ENCODE results near the gene CYSRT1.

Gene CYSRT1

DNA sequence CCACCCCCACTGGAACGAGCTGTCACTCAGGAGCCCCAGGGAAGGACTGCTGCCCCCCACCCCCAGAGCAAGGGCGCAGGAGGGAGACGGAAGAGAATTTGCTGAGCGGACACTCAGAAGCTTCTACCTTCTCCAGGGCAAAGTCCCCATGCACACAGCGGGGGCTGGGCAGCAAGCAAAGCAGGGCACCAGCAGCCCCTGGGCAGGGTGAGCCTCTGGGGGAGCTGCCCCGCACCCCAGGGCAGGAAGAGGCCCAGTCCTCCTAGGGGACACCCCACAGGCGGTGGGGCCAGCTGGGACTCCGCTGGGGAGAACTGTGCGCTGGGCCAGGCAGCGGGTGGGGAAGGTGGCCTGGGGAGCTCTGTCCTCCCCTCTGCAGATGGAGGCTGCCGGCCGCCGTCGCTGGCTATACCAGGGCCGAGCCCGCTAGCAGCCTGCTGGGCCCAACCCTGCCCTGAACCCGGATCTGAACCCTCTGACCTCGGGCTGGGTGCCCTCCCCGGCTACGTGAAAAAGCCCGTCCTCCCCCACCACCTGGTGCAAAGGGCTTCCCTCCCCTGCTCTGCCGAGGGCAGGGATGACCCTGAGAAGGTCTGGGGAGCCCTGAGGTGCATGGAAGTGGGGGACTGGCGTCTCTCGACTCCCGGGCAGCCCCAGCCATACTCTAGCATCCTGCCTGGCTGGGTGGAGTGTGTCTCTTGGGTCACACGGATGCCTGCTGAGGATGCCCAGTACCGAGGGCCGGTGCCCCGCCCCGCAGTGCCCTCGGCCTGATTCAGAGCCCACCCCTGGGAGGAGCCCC lies 5.1 kb downstream of the CYSRT1 start:
- TF ChIP-seq TAF1 (IDR thresholded peaks at IDR 0.05; ENCODE audit: low read depth) = no peak
- no peak for TF ChIP-seq NFIC (IDR thresholded peaks at IDR 0.05)
- no peak for TF ChIP-seq RAD21 (IDR thresholded peaks at IDR 0.05; ENCODE audit: low read depth)
- TF ChIP-seq CREB1 (IDR thresholded peaks at IDR 0.05; ENCODE audit: low read depth) = no peak
- TF ChIP-seq, protein P1, sequence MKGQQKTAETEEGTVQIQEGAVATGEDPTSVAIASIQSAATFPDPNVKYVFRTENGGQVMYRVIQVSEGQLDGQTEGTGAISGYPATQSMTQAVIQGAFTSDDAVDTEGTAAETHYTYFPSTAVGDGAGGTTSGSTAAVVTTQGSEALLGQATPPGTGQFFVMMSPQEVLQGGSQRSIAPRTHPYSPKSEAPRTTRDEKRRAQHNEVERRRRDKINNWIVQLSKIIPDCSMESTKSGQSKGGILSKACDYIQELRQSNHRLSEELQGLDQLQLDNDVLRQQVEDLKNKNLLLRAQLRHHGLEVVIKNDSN (IDR thresholded peaks at IDR 0.05) = no peak
- no peak for TF ChIP-seq EP300 (IDR thresholded peaks at IDR 0.05; ENCODE audit: borderline replicate concordance)
- no peak for TF ChIP-seq YY1 (IDR thresholded peaks at IDR 0.05; ENCODE audit: low read depth)
- TF ChIP-seq CEBPB (IDR thresholded peaks at IDR 0.05) = no peak

DNA sequence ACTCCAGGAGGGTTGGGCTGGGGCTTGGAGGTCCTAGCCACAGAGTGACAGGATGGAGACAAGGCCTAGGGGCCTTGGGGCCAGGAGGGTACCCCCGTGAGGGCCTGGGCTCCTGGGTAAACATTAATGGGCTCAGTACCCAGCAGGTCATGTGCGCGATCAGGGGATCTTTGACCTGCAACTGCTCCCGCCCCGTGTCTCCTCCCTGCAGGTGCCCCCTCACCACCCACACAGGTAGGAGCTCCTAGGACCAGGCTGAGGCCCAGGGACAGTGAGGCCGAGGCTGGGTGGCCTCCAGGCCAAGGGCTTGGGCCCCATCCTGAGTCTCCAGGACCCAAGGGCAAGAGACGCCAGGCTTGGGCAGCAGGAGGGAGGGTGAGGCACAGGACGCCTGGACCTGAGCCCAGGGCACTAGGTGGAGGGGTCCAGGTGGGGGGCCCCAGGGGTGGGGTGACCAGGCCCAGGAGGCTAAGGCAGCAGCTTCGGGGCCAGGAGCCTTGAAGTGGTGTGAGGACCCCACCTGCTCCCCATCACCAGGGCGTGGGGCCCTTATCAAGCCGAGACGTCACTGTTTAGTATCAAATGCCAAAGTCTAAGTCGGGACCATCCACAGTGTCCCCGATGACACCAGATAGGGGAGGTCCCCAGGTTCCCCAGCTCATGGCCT lies 5.9 kb downstream of the CYSRT1 start, which contains the start of gene SLC34A3:
Gene SLC34A3 (plus strand): TSS at position 197 of the 667 bp plus-strand sequence. CDS start 802 bp downstream, outside the sequence.
- no peak for TF ChIP-seq YY1 (IDR thresholded peaks at IDR 0.05; ENCODE audit: low read depth)
- 0 out of 2 replicates have a peak, but pooled peaks have one; percentile 14 for TF ChIP-seq ZBTB7A (IDR thresholded peaks at IDR 0.05; ENCODE audit: low read depth)
- no peak for TF ChIP-seq TCF12 (IDR thresholded peaks at IDR 0.05; ENCODE audit: low read depth)
- TF ChIP-seq, protein P1 (IDR thresholded peaks at IDR 0.05) = no peak
- no peak for TF ChIP-seq FOXM1 (IDR thresholded peaks at IDR 0.05; ENCODE audit: borderline replicate concordance, low read depth)
- no peak for TF ChIP-seq EP300 (IDR thresholded peaks at IDR 0.05; ENCODE audit: borderline replicate concordance)
- TF ChIP-seq, protein P2, sequence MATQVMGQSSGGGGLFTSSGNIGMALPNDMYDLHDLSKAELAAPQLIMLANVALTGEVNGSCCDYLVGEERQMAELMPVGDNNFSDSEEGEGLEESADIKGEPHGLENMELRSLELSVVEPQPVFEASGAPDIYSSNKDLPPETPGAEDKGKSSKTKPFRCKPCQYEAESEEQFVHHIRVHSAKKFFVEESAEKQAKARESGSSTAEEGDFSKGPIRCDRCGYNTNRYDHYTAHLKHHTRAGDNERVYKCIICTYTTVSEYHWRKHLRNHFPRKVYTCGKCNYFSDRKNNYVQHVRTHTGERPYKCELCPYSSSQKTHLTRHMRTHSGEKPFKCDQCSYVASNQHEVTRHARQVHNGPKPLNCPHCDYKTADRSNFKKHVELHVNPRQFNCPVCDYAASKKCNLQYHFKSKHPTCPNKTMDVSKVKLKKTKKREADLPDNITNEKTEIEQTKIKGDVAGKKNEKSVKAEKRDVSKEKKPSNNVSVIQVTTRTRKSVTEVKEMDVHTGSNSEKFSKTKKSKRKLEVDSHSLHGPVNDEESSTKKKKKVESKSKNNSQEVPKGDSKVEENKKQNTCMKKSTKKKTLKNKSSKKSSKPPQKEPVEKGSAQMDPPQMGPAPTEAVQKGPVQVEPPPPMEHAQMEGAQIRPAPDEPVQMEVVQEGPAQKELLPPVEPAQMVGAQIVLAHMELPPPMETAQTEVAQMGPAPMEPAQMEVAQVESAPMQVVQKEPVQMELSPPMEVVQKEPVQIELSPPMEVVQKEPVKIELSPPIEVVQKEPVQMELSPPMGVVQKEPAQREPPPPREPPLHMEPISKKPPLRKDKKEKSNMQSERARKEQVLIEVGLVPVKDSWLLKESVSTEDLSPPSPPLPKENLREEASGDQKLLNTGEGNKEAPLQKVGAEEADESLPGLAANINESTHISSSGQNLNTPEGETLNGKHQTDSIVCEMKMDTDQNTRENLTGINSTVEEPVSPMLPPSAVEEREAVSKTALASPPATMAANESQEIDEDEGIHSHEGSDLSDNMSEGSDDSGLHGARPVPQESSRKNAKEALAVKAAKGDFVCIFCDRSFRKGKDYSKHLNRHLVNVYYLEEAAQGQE (IDR thresholded peaks at IDR 0.05; ENCODE audit: low read depth) = no peak
- no peak for TF ChIP-seq NFIC (IDR thresholded peaks at IDR 0.05)
- TF ChIP-seq, protein P3, sequence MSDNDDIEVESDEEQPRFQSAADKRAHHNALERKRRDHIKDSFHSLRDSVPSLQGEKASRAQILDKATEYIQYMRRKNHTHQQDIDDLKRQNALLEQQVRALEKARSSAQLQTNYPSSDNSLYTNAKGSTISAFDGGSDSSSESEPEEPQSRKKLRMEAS (IDR thresholded peaks at IDR 0.05) = no peak

GRCh38 chr9:137231372-137232039 lies 6.5 kb downstream of the CYSRT1 start:
- TF ChIP-seq, protein P1 (IDR thresholded peaks at IDR 0.05) = no peak
- no peak for TF ChIP-seq YY1 (IDR thresholded peaks at IDR 0.05; ENCODE audit: low read depth)
- TF ChIP-seq, protein P3 (IDR thresholded peaks at IDR 0.05) = no peak
- TF ChIP-seq CEBPB (IDR thresholded peaks at IDR 0.05) = no peak
- TF ChIP-seq RAD21 (IDR thresholded peaks at IDR 0.05; ENCODE audit: low read depth) = no peak
- TF ChIP-seq ZBTB7A (IDR thresholded peaks at IDR 0.05; ENCODE audit: low read depth) = no peak
- no peak for TF ChIP-seq NFIC (IDR thresholded peaks at IDR 0.05)
- TF ChIP-seq TEAD4 (IDR thresholded peaks at IDR 0.05) = no peak
- TF ChIP-seq TCF12 (IDR thresholded peaks at IDR 0.05; ENCODE audit: low read depth) = no peak
- TF ChIP-seq, protein P2 (IDR thresholded peaks at IDR 0.05; ENCODE audit: low read depth) = no peak
- TF ChIP-seq TAF1 (IDR thresholded peaks at IDR 0.05; ENCODE audit: low read depth) = no peak
- TF ChIP-seq FOXM1 (IDR thresholded peaks at IDR 0.05; ENCODE audit: borderline replicate concordance, low read depth) = no peak
- no peak for TF ChIP-seq EP300 (IDR thresholded peaks at IDR 0.05; ENCODE audit: borderline replicate concordance)
- TF ChIP-seq EGR1 (IDR thresholded peaks at IDR 0.05) = no peak
- no peak for TF ChIP-seq CREB1 (IDR thresholded peaks at IDR 0.05; ENCODE audit: low read depth)

- TF ChIP-seq EP300 (IDR thresholded peaks at IDR 0.05; ENCODE audit: borderline replicate concordance) (no peak), FOXM1 (IDR thresholded peaks at IDR 0.05; ENCODE audit: borderline replicate concordance, low read depth) (no peak), TCF12 (IDR thresholded peaks at IDR 0.05; ENCODE audit: low read depth) (no peak)
- TF ChIP-seq, protein P2 (IDR thresholded peaks at IDR 0.05; ENCODE audit: low read depth) = no peak
- TF ChIP-seq, protein P3 (IDR thresholded peaks at IDR 0.05) = no peak
Measured at GRCh38 chr9:137232101-137232500, 7.1 kb downstream of the CYSRT1 start.
